Fibroblast of the aortic adventitia (primary cell): ENCODE results near the gene FCHSD2. TPM values are rescaled to one million over a fixed set of nuclear protein-coding genes. Genes with fewer than 3 reads are reported as not detected.

Experiments
- DNase-seq: peaks from one replicate; pipeline ENCODE4 v3.0.0-alpha.2; 2010; ENCODE audit warnings: low read depth
- H3K4me3 ChIP-seq: 2 replicates; pipeline ENCODE4 v1.5.1; 2011; ENCODE audit warnings: low read depth, mild to moderate bottlenecking, control low read depth, low read length, moderate library complexity
- CTCF ChIP-seq: IDR thresholded peaks from 2 replicates; pipeline ENCODE4 v1.5.1; 2011; ENCODE audit warnings: mild to moderate bottlenecking, low read length, control low read depth, inconsistent platforms; ENCODE audit not compliant: insufficient read depth
- total RNA-seq: library from RNA; depleted of rRNA; stranded (reverse); fragments of >200 nt; gene quantifications from 2 replicates; pipeline ENCODE4 v1.2.3, GENCODE V29; 2012; ENCODE audit warnings: low replicate concordance

Gene FCHSD2
- total RNA-seq, 1 donor: 11.3 TPM

DNA sequence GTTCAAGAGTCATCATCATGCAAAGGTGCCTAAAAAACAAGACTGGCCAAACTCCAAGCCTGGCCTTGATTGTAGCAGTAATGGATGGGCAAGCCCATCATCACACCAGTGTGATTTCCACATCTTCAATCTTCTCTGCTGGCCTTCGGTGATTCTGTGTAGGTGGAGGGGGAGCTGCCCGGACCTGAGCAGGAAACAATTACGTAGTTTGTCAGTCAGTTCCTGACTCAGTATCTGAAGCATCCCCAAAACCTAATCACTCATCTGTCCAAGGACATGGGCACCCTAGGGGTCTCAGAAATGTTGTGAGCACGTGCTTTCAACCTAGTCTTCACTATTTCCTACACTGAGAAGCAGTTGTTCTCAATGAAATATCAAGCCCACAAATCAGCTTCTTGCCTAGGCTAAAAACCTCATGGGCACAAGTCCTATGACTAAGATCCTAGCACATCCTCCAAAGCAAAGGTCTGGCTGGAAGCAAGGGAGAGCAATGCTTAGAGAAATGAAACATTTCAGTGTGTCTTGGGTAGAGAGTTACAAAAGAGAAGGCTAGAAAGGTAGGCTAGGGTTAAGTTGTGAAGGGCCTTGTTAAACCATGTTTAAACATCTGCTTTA lies 303.3 kb downstream of the FCHSD2 start:
- TF ChIP-seq CTCF: no peak
- no peak for DNase-seq
- no peak overlapping the region for H3K4me3 ChIP-seq

DNA sequence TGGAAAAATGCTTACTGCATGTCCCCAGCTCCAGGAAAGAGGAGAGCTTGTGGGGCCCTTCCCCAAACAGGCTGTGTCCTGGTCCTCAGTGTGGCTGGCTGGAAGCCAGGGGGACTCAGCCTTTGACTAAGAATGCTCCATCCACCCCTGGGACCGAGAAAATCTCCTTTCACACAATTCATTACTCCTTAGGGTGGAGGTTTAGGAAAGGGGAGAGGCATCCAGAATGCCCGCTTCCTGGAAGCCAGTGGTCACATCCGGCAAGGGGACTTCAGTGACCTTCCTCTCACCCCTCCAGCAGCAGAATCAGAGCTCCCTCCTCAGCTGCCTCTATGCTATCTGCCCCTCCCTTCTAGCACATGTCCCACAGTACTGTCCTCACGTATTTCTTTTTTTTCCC lies 306.0 kb downstream of the FCHSD2 start:
- no peak for TF ChIP-seq CTCF
- H3K4me3 ChIP-seq: no peak overlapping the region
- DNase-seq: no peak

- no peak overlapping the region for H3K4me3 ChIP-seq
- DNase-seq: no peak
- no peak for TF ChIP-seq CTCF
These were observed 307.2 kb downstream of the FCHSD2 start for GRCh38 chr11:72834905-72835304.

GRCh38 chr11:72833811-72834493 lies 308.2 kb downstream of the FCHSD2 start:
- peak; percentile 52 for DNase-seq

DNA sequence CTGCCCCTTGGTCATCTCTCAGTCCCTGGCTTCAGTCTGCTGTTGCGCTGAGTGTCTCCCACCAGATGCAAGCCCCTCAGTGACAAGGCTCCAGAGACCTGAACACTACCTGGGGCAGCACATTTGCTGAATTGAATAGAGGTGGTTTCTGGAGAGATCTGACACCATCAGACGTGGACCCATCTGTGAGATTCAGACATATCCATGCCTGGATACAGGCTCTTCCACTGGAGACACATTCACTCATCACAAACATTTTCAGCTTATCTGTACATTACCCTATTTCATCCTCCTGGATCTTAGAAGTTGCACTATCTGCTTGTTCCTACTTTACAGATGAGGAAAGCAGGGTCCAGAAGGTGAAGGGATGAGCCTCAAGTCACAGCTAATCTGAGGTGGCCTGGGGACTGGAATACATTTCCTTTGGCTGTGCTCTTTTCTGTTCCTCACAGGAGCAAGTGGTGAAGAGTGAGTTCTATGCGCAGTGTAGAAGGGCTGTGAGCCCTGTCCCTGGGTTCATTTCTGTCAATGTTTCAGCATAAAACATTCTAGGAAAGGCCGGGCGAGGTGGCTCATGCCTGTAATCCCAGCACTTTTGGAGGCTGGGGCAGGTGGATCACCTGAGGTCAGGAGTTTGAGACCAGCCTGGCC lies 308.9 kb downstream of the FCHSD2 start:
- H3K4me3 ChIP-seq: no peak overlapping the region
- TF ChIP-seq CTCF: no peak
- DNase-seq: no peak

More at GRCh38 chr11:72833811-72834493, 308.2 kb downstream of the FCHSD2 start:
- no peak overlapping the region for H3K4me3 ChIP-seq
- no peak for TF ChIP-seq CTCF

DNA sequence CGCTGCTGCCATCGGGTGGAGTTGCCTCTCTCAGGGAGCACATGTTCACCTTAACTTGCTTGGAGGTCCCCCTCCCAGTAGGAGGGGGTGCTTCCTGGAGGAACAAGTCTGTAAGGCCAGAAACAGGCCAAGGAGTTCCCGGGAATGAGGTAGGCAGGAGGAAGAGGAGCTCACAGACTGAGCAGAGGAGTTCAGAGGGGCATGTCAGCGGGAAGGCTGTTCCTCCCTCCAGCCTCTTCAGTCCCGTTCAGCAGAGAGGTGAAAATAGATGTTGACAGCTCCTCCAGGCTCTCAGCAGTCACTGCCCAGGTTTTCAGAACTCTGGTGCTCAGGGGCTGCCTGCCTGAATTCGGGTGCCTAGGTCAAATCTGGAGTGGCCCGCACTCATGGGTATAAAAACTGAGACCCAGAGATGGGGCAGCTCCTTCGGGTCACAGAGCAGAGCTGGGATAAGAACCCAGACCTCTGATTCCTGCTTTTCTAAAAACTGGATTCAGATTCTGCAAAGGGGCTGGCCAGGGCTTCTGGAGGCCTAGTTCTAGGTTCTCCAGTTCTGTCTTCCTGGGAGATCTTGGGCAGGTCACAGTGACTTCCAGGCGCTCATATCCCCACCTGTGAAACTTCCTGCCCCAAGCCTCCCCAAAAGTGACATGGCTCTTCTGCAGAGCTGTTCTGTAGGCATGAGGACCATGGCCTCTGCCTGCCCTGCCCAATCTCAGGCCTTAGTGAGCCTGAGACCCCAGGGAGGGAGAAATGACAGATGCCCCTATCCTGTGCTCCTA lies 309.6 kb downstream of the FCHSD2 start:
- H3K4me3 ChIP-seq: no peak overlapping the region
- DNase-seq: no peak
- TF ChIP-seq CTCF: no peak
